Measurements from ENCODE around the gene TNFSF11.

Gene TNFSF11

GRCh38 chr13:42633495-42633894 is 59.5 kb downstream of the TNFSF11 start:
- H3K27ac ChIP-seq = no peak overlapping the region
- TF ChIP-seq CTCF (IDR thresholded peaks at IDR 0.05) (no peak), ZFX (IDR thresholded peaks at IDR 0.05; ENCODE audit: borderline replicate concordance) (no peak)

- TF ChIP-seq CTCF (IDR thresholded peaks at IDR 0.05) (no peak), ZFX (IDR thresholded peaks at IDR 0.05; ENCODE audit: borderline replicate concordance) (no peak)
- no peak overlapping the region for H3K27ac ChIP-seq
Observed at GRCh38 chr13:42638101-42638500, 64.1 kb downstream of the TNFSF11 start.

- H3K27ac ChIP-seq = no peak overlapping the region
- TF ChIP-seq ZFX (IDR thresholded peaks at IDR 0.05; ENCODE audit: borderline replicate concordance) (no peak), CTCF (IDR thresholded peaks at IDR 0.05) (no peak)
Observed at GRCh38 chr13:42638886-42639285, 64.9 kb downstream of the TNFSF11 start.

- TF ChIP-seq ZFX (IDR thresholded peaks at IDR 0.05; ENCODE audit: borderline replicate concordance) (no peak), CTCF (IDR thresholded peaks at IDR 0.05) (no peak)
- H3K27ac ChIP-seq = no peak overlapping the region
Observed at GRCh38 chr13:42643076-42643475, 69.1 kb downstream of the TNFSF11 start.

- H3K27ac ChIP-seq = no peak overlapping the region
- TF ChIP-seq CTCF (IDR thresholded peaks at IDR 0.05) (no peak), ZFX (IDR thresholded peaks at IDR 0.05; ENCODE audit: borderline replicate concordance) (no peak)
Observed at GRCh38 chr13:42644841-42645240, 70.9 kb downstream of the TNFSF11 start.

- TF ChIP-seq ZFX (IDR thresholded peaks at IDR 0.05; ENCODE audit: borderline replicate concordance) (no peak), CTCF (IDR thresholded peaks at IDR 0.05) (no peak)
- no peak overlapping the region for H3K27ac ChIP-seq
Observed at GRCh38 chr13:42645717-42646116, 71.8 kb downstream of the TNFSF11 start.

GRCh38 chr13:42649141-42649540 is 75.2 kb downstream of the TNFSF11 start:
- TF ChIP-seq ZFX (IDR thresholded peaks at IDR 0.05; ENCODE audit: borderline replicate concordance) = no peak
- no peak overlapping the region for H3K27ac ChIP-seq

GRCh38 chr13:42649831-42650230 is 75.9 kb downstream of the TNFSF11 start:
- no peak overlapping the region for H3K27ac ChIP-seq
- TF ChIP-seq ZFX (IDR thresholded peaks at IDR 0.05; ENCODE audit: borderline replicate concordance) (no peak), CTCF (IDR thresholded peaks at IDR 0.05) (no peak)

Data from 22Rv1 (cell line).